SK-N-SH treated with all-trans-retinoic acid at 6 μM for 48 hours (cell line): ENCODE measurements around the gene MCTS1.
A peak's percentile ranks its signal among the peaks of the same experiment; 100 is the strongest.

Experiments
- ATAC-seq: fragments of 200-7000 bp; cut with Tn5 transposase; 3 replicates; pipeline ENCODE4 v1.9.1; 2020; ENCODE audit warnings: mild to moderate bottlenecking, moderate library complexity
- ARNTL ChIP-seq: fragments of 450-650 bp; formaldehyde crosslinking; IDR thresholded peaks from 2 replicates; pipeline ENCODE4 v1.5.0; 2020; ENCODE audit warnings: low read depth, mild to moderate bottlenecking, moderate library complexity, borderline replicate concordance
- CSDC2 ChIP-seq: fragments of 250-450 bp; sonication (Bioruptor Pico); IDR thresholded peaks from 2 replicates; pipeline ENCODE4 v1.5.0; 2020; ENCODE audit warnings: mild to moderate bottlenecking, moderate library complexity
- ESRRG ChIP-seq: fragments of 250-450 bp; sonication (Bioruptor Pico); IDR thresholded peaks from 2 replicates; pipeline ENCODE4 v1.6.1; 2021; ENCODE audit warnings: mild to moderate bottlenecking
- GLIS3 ChIP-seq: fragments of 250-450 bp; sonication (Bioruptor Pico); IDR thresholded peaks from 2 replicates; pipeline ENCODE4 v1.5.0; 2020; ENCODE audit warnings: mild to moderate bottlenecking, moderate library complexity
- ISL1 ChIP-seq: fragments of 250-450 bp; sonication (Bioruptor Pico); IDR thresholded peaks from 2 replicates; pipeline ENCODE4 v2.1.2; 2022; ENCODE audit warnings: mild to moderate bottlenecking, moderate library complexity
- OSR1 ChIP-seq: fragments of 250-450 bp; sonication (Bioruptor Pico); IDR thresholded peaks from 2 replicates; pipeline ENCODE4 v1.8.0; 2022; ENCODE audit warnings: moderate library complexity, mild to moderate bottlenecking, inconsistent platforms
- PPARA ChIP-seq: fragments of 250-450 bp; sonication (Bioruptor Pico); IDR thresholded peaks from 2 replicates; pipeline ENCODE4 v1.5.0; 2020; ENCODE audit warnings: mild to moderate bottlenecking, borderline replicate concordance
- RARB ChIP-seq: fragments of 250-450 bp; sonication (Bioruptor Pico); IDR thresholded peaks from 2 replicates; pipeline ENCODE4 v1.8.0; 2021; ENCODE audit warnings: mild to moderate bottlenecking, moderate library complexity
- SNAI2 ChIP-seq: fragments of 250-450 bp; sonication (Bioruptor Pico); IDR thresholded peaks from 2 replicates; pipeline ENCODE4 v1.5.0; 2020; ENCODE audit warnings: mild to moderate bottlenecking, moderate library complexity
- TCF4 ChIP-seq: fragments of 250-450 bp; sonication (Bioruptor Pico); IDR thresholded peaks from 2 replicates; pipeline ENCODE4 v1.8.0; 2021; ENCODE audit warnings: mild to moderate bottlenecking, moderate library complexity, borderline replicate concordance
- TOX ChIP-seq: fragments of 250-450 bp; sonication (Bioruptor Pico); IDR thresholded peaks from 2 replicates; pipeline ENCODE4 v1.8.0; 2021; ENCODE audit warnings: mild to moderate bottlenecking, moderate library complexity, borderline replicate concordance
- ZC3H10 ChIP-seq: fragments of 250-450 bp; sonication (Bioruptor Pico); IDR thresholded peaks from 2 replicates; pipeline ENCODE4 v1.5.1; 2021; ENCODE audit warnings: mild to moderate bottlenecking, moderate library complexity
- ZFP3 ChIP-seq: fragments of 250-450 bp; sonication (Bioruptor Pico); IDR thresholded peaks from 2 replicates; pipeline ENCODE4 v1.5.0; 2020; ENCODE audit warnings: mild to moderate bottlenecking, moderate library complexity
- ZFP30 ChIP-seq: fragments of 450-650 bp; formaldehyde crosslinking; IDR thresholded peaks from 2 replicates; pipeline ENCODE4 v1.5.0; 2022; ENCODE audit warnings: mild to moderate bottlenecking, moderate library complexity
- ZNF565 ChIP-seq: fragments of 450-650 bp; formaldehyde crosslinking; conservative IDR thresholded peaks from 2 replicates; pipeline ENCODE4 v1.5.0; 2020; ENCODE audit warnings: low read depth, mild to moderate bottlenecking, moderate library complexity
- ZNF8 ChIP-seq: fragments of 450-650 bp; formaldehyde crosslinking; IDR thresholded peaks from 2 replicates; pipeline ENCODE4 v1.5.0; 2020; ENCODE audit warnings: mild to moderate bottlenecking, moderate library complexity
- TF ChIP-seq, protein P1 (sequence below): fragments of 250-450 bp; sonication (Bioruptor Pico); IDR thresholded peaks from 2 replicates; pipeline ENCODE4 v1.5.1; 2020; ENCODE audit warnings: low read depth, mild to moderate bottlenecking, moderate library complexity
- TF ChIP-seq, protein P2 (sequence below): fragments of 250-450 bp; sonication (Bioruptor Pico); IDR thresholded peaks from 2 replicates; pipeline ENCODE4 v1.8.0; 2020; ENCODE audit warnings: mild to moderate bottlenecking, moderate library complexity, borderline replicate concordance
- TF ChIP-seq, protein P3 (sequence below): fragments of 250-450 bp; sonication (Bioruptor Pico); IDR thresholded peaks from 2 replicates; pipeline ENCODE4 v1.5.1; 2021; ENCODE audit warnings: mild to moderate bottlenecking, moderate library complexity
- TF ChIP-seq, protein P4 (sequence below): fragments of 250-450 bp; sonication (Bioruptor Pico); IDR thresholded peaks from 2 replicates; pipeline ENCODE4 v1.5.0; 2020; ENCODE audit warnings: mild to moderate bottlenecking, moderate library complexity
- TF ChIP-seq, protein P5 (sequence below): fragments of 250-450 bp; sonication (Bioruptor Pico); IDR thresholded peaks from 2 replicates; pipeline ENCODE4 v1.8.0; 2021; ENCODE audit warnings: low read depth, mild to moderate bottlenecking, moderate library complexity, borderline replicate concordance

Gene MCTS1, protein sequence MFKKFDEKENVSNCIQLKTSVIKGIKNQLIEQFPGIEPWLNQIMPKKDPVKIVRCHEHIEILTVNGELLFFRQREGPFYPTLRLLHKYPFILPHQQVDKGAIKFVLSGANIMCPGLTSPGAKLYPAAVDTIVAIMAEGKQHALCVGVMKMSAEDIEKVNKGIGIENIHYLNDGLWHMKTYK

DNA sequence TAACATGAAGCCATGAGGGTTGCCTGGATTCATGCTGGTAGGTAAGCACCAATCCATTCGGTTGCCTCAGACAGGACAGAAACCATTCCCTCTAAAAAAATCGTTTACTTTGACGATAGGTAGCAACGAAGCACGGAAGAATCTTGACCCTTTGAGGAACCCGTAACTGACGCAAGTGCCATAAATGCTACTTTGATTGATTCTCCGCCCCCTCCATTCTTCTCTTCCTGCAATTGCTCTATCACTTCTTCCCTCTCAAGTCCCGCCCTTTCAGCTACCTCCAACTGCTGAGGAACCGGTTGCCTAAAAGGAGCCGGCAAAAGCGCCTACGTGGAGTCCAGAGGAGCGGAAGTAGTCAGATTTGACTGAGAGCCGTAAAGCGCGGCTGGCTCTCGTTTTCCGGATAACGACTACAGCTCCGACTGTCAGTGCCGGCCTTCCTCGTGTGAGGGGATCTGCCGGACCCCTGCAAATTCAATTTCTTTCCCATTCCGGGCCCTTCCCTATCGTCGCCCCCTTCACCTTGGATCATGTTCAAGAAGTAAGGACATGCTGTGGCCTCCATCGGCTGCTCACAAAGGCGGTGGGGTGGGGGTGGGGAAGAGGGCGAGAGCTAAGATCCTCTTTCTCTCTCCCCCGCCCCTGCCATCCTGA lies at the start of gene MCTS1:
MCTS1 (plus strand) TSS at position 395 of the 654 bp plus-strand sequence; CDS start at position 531, 136 bp downstream.
- ATAC-seq = peak; percentile 99
- TF ChIP-seq OSR1 (CRISPR knock-in tag) (no peak), ZFP3 (CRISPR knock-in tag) (no peak), TOX (CRISPR knock-in tag) (no peak), RARB (CRISPR knock-in tag) (no peak), ISL1 (CRISPR knock-in tag) (no peak), CSDC2 (CRISPR knock-in tag) (no peak), TCF4 (CRISPR knock-in tag) (no peak), ZNF565 (CRISPR knock-in tag) (no peak), ZNF8 (no peak), PPARA (no peak), ESRRG (no peak)
- TF ChIP-seq, protein P1, sequence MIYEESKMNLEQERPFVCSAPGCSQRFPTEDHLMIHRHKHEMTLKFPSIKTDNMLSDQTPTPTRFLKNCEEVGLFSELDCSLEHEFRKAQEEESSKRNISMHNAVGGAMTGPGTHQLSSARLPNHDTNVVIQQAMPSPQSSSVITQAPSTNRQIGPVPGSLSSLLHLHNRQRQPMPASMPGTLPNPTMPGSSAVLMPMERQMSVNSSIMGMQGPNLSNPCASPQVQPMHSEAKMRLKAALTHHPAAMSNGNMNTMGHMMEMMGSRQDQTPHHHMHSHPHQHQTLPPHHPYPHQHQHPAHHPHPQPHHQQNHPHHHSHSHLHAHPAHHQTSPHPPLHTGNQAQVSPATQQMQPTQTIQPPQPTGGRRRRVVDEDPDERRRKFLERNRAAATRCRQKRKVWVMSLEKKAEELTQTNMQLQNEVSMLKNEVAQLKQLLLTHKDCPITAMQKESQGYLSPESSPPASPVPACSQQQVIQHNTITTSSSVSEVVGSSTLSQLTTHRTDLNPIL (CRISPR knock-in tag) = no peak
- TF ChIP-seq, protein P2, sequence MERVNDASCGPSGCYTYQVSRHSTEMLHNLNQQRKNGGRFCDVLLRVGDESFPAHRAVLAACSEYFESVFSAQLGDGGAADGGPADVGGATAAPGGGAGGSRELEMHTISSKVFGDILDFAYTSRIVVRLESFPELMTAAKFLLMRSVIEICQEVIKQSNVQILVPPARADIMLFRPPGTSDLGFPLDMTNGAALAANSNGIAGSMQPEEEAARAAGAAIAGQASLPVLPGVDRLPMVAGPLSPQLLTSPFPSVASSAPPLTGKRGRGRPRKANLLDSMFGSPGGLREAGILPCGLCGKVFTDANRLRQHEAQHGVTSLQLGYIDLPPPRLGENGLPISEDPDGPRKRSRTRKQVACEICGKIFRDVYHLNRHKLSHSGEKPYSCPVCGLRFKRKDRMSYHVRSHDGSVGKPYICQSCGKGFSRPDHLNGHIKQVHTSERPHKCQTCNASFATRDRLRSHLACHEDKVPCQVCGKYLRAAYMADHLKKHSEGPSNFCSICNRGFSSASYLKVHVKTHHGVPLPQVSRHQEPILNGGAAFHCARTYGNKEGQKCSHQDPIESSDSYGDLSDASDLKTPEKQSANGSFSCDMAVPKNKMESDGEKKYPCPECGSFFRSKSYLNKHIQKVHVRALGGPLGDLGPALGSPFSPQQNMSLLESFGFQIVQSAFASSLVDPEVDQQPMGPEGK (CRISPR knock-in tag) = no peak

DNA sequence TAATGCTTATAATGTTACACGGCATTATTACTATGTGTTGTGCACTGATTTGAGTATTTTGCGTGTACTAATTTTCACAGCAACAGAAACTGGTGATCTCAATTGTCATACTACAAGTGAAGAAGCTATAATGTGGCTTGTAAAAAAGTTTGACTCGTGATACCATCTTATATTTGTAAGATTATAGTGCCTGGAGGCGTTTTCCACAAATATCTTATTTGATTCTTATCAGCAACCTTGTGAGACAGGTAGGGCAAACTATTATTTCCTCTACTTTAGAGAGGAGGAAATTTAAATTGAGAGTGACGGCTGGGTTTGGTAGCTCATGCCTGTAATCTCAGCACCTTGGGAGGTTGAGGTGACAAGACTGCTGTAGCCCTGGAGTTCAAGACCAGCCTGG lies 47.6 kb upstream of the MCTS1 start:
- TF ChIP-seq TCF4 (CRISPR knock-in tag) (no peak), ZFP30 (CRISPR knock-in tag) (no peak), OSR1 (CRISPR knock-in tag) (no peak), SNAI2 (no peak)
- TF ChIP-seq, protein P3, sequence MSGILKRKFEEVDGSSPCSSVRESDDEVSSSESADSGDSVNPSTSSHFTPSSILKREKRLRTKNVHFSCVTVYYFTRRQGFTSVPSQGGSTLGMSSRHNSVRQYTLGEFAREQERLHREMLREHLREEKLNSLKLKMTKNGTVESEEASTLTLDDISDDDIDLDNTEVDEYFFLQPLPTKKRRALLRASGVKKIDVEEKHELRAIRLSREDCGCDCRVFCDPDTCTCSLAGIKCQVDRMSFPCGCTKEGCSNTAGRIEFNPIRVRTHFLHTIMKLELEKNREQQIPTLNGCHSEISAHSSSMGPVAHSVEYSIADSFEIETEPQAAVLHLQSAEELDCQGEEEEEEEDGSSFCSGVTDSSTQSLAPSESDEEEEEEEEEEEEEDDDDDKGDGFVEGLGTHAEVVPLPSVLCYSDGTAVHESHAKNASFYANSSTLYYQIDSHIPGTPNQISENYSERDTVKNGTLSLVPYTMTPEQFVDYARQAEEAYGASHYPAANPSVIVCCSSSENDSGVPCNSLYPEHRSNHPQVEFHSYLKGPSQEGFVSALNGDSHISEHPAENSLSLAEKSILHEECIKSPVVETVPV = no peak
- TF ChIP-seq, protein P4, sequence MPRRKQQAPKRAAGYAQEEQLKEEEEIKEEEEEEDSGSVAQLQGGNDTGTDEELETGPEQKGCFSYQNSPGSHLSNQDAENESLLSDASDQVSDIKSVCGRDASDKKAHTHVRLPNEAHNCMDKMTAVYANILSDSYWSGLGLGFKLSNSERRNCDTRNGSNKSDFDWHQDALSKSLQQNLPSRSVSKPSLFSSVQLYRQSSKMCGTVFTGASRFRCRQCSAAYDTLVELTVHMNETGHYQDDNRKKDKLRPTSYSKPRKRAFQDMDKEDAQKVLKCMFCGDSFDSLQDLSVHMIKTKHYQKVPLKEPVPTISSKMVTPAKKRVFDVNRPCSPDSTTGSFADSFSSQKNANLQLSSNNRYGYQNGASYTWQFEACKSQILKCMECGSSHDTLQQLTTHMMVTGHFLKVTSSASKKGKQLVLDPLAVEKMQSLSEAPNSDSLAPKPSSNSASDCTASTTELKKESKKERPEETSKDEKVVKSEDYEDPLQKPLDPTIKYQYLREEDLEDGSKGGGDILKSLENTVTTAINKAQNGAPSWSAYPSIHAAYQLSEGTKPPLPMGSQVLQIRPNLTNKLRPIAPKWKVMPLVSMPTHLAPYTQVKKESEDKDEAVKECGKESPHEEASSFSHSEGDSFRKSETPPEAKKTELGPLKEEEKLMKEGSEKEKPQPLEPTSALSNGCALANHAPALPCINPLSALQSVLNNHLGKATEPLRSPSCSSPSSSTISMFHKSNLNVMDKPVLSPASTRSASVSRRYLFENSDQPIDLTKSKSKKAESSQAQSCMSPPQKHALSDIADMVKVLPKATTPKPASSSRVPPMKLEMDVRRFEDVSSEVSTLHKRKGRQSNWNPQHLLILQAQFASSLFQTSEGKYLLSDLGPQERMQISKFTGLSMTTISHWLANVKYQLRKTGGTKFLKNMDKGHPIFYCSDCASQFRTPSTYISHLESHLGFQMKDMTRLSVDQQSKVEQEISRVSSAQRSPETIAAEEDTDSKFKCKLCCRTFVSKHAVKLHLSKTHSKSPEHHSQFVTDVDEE (CRISPR knock-in tag) = no peak
- no peak for ATAC-seq

DNA sequence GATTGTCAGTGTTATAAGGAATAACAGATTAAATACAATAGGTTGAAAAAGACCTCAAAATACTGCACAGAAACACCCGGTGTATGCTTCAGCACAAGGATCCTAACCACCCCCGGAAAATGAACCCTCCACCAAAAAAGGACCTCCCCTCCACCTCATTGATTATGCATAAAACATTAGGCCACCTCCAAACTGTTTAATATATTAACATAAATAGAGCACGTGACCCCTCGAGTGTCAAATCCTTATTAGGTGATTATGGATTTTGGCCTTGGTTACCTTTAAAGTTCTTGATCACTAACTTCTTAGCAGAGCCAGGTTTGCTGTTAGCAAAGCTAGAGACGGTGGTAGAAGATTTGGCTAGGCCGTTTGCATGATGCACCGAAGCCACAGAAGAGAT lies 44.1 kb upstream of the MCTS1 start:
- ATAC-seq = no peak
- TF ChIP-seq ESRRG (no peak), GLIS3 (CRISPR knock-in tag) (no peak), ARNTL (CRISPR knock-in tag) (no peak), ZNF8 (no peak), CSDC2 (CRISPR knock-in tag) (no peak), RARB (CRISPR knock-in tag) (no peak), TOX (CRISPR knock-in tag) (no peak), ZC3H10 (CRISPR knock-in tag) (no peak), ZFP30 (CRISPR knock-in tag) (no peak)
- TF ChIP-seq, protein P5, sequence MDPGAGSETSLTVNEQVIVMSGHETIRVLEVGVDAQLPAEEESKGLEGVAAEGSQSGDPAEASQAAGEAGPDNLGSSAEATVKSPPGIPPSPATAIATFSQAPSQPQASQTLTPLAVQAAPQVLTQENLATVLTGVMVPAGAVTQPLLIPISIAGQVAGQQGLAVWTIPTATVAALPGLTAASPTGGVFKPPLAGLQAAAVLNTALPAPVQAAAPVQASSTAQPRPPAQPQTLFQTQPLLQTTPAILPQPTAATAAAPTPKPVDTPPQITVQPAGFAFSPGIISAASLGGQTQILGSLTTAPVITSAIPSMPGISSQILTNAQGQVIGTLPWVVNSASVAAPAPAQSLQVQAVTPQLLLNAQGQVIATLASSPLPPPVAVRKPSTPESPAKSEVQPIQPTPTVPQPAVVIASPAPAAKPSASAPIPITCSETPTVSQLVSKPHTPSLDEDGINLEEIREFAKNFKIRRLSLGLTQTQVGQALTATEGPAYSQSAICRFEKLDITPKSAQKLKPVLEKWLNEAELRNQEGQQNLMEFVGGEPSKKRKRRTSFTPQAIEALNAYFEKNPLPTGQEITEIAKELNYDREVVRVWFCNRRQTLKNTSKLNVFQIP = no peak
